NCI-H2171 (cell line): ENCODE data around the gene ABCC6.
"Not testable (repeated sequence)": the region's sequence is repeated elsewhere in the genome, so short reads cannot be mapped to it uniquely, and the experiment has no call there.

Experiments used
- DNase-seq: peaks from one replicate; lab custom pipeline; 2025; lab: John Stamatoyannopoulos, UW

ABCC6 gene

GRCh38 chr16:16223662-16224241, 458 bp upstream of the ABCC6 start:
- not testable (repeated sequence) for DNase-seq

- DNase-seq: not testable (repeated sequence)
These were observed 1.9 kb downstream of the ABCC6 start for GRCh38 chr16:16221382-16221781.

- not testable (repeated sequence) for DNase-seq
These were observed 2.8 kb downstream of the ABCC6 start for GRCh38 chr16:16220449-16220848.

- not testable (repeated sequence) for DNase-seq
These were observed 4.5 kb downstream of the ABCC6 start for GRCh38 chr16:16218787-16219186.

GRCh38 chr16:16218349-16218748, 4.9 kb downstream of the ABCC6 start:
- DNase-seq: not testable (repeated sequence)

GRCh38 chr16:16213863-16214293, 9.4 kb downstream of the ABCC6 start:
- not testable (repeated sequence) for DNase-seq

- not testable (repeated sequence) for DNase-seq
These were observed 11.9 kb downstream of the ABCC6 start for GRCh38 chr16:16211404-16211803.

- not testable (repeated sequence) for DNase-seq
These were observed 14.8 kb downstream of the ABCC6 start for GRCh38 chr16:16208461-16208860.

GRCh38 chr16:16207787-16208334, 15.4 kb downstream of the ABCC6 start:
- DNase-seq: not testable (repeated sequence)

GRCh38 chr16:16207097-16207786, 16.1 kb downstream of the ABCC6 start:
- not testable (repeated sequence) for DNase-seq

- not testable (repeated sequence) for DNase-seq
These were observed 17.4 kb downstream of the ABCC6 start for GRCh38 chr16:16205864-16206263.

- not testable (repeated sequence) for DNase-seq
These were observed 18.7 kb downstream of the ABCC6 start for GRCh38 chr16:16204552-16204951.

GRCh38 chr16:16203494-16203893, 19.8 kb downstream of the ABCC6 start:
- not testable (repeated sequence) for DNase-seq

GRCh38 chr16:16202400-16203143, 20.7 kb downstream of the ABCC6 start:
- not testable (repeated sequence) for DNase-seq

- DNase-seq: not testable (repeated sequence)
These were observed 21.4 kb downstream of the ABCC6 start for GRCh38 chr16:16201880-16202279.

- not testable (repeated sequence) for DNase-seq
These were observed 22.9 kb downstream of the ABCC6 start for GRCh38 chr16:16200391-16200790.

GRCh38 chr16:16199428-16199827, 23.9 kb downstream of the ABCC6 start:
- DNase-seq: not testable (repeated sequence)

- DNase-seq: no peak
These were observed 25.3 kb downstream of the ABCC6 start for GRCh38 chr16:16197966-16198365.

GRCh38 chr16:16197331-16197730, 26.0 kb downstream of the ABCC6 start:
- no peak for DNase-seq

- no peak for DNase-seq
These were observed 27.2 kb downstream of the ABCC6 start for GRCh38 chr16:16196099-16196498.

- DNase-seq: no peak
These were observed 31.7 kb downstream of the ABCC6 start for GRCh38 chr16:16191493-16192167.

- not testable (repeated sequence) for DNase-seq
These were observed 32.3 kb downstream of the ABCC6 start for GRCh38 chr16:16190966-16191365.
